ENCODE data around the gene PHC2.

The PHC2 gene

DNA sequence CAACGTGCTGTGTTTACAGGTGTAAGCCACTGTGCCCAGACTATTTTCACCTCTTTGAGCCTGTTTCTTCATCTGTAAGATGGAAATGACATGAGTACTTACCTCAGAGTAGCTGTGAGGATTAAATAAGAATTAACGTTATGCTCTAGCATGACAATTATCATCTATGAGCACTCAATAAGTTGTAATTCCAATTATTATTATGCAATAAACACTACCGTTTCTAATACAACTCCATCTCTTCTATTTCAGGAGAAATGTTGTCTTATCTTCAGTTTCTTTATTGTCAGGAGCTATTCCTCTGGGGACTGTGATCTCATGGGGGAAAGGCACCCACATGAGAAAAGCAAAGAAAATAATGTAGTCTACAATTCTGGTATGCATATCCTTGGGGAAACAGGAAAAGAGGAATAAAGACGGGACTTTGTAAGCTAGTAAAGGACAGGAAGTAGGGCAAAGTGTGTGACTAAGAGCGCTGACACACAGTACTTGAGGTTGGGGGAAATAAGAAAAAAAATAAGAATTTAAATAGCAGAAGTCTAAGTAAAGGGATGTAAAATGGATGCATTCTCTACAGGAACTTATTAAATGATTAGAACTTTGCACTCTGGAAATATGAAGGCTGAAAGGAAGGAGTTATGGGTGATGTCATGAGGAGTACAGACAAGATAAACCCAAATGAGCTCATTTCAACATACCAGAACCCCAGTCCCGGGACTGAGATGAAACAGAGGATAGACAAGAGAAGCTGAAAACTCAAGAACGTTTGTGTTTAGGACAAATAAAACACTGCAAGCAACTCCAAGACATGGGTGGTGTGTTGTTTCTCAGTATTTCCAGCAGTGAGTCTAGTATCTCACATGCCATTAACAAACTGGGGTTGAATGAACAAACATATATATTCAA is 9.8 kb downstream of the PHC2 start:
- DNase-seq: peak; percentile 84

DNA sequence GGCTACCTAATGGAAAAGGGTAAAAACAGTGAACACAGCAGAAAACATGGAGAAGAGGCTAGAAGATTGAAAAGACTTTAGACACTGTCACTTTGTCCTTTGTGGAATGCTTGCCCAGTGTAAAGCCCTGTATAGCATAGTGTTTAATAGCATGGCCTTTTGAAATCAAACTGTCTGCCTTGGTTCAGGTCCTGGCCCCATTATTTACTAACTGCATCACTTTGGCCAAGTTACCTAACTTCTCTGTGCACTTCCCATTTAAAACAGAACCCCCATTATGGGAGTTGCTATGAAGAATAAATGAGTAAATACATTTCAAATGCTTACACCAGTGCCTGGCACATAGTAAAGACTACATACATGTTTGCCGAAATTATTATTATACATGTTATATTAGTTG is 12.1 kb downstream of the PHC2 start:
- DNase-seq: no peak

DNA sequence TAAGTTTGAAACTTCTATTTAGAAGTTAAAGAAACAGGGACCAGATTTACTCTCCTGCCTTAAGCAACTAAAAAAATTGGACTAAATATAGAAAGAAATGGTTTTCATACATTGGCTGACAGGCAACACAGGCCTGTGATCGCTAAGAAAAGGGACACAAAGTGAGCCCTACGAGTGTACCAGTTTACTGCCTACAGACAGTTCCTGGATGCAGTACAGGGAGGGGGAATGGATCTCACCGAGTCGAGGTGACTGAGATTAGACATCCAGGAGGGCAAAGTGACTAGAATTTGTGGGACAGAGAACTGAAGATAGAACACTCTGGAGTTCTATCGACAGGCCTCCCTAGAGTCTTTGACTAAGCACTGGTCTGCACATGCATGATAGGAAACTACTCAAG is 16.0 kb downstream of the PHC2 start:
- DNase-seq: no peak

DNA sequence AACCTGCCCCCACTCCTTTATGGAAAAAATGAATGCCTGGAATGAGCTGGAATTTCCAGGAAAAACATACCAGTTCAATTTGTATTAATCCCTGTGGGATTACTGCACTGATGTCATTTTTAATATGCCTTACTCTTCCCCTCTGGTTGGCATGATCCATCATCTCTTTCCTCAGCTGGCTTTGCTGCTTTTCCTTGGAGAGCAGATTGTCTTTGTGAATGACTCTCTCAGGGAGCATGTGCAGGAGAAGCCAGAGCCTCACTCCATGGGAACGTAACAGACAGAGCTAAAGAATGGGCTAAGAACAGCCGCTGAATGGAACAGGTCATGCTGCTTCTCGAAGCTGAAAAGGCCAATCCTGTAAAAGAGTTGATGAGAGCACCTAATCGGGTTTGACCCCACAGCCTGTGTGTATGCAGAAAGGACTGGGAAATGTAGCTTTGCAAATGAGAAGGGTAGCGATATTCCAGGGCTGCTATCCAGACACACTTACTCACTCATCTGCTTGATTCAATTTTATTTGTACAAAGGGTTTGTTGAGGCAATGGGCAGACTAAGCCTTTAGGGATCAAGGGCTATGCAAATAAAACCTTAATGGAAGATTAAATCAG is 20.7 kb downstream of the PHC2 start:
- no peak for DNase-seq

DNA sequence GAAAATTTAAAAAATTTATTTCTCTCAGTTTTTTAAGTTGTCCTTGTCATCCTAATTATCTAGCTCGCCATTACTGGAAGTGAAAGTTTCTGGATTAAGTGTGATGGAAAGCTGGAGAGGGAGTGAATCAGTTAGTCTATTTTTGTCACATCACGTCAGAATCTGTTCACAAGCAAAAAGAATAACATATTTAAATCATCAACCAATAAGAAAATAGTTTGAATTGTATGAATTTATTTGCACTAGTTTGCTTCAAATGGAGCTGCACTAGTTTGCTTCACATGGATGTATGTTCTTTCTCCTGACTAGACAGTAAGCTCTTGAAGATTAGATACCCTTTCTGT is 22.8 kb downstream of the PHC2 start:
- DNase-seq: no peak

DNA sequence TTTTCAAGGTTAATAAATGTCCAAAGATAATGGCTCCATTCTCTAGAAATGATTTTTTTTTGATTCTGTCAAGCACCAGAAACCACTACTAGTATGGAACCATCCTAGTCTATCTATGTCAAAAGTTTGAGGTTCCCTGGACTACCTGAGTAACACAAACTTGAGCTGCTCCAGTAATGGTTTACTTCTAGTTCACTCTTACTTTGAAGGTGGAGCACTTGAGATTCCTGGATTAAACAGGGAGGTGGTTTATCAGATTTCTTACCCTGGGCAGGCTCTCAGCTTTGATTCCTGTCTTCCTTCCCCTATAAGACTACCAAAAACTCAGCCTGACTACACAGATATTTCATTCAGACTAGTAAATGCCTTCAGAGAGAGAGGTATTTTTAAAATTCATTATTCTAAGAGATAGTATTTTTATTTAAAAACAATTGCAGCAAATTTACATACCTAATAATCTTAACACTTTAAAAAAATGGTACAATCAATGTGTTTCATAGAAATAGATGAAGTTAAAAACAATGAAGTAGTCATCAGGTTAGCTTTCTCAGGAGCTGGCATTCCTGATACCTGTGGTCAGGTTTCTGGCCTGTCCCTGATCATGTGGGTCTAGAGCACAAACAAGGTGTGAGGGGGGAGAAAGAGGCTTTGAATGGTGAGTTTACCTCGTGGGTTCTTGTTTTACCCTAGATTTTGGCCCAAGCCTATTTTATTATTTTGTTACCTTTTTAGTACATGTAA is 23.4 kb downstream of the PHC2 start:
- no peak for DNase-seq

DNA sequence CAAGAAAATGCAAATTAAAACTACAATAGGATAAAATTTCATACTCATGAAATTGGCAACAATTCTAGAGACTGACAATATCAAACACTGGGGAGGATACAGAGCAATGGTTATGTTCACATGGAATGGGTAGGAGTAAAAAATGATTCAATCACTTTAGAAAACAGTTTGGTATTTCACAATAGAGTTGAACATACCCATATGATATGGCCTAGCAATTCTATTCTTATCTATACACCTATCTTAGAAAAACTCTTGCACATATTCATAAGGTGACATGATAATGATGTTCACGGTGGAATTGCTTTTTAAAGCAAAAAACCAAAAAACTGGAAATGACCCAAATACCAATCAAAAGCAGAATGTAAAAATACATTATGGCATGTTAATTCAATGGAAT is 28.7 kb downstream of the PHC2 start:
- DNase-seq: no peak

DNA sequence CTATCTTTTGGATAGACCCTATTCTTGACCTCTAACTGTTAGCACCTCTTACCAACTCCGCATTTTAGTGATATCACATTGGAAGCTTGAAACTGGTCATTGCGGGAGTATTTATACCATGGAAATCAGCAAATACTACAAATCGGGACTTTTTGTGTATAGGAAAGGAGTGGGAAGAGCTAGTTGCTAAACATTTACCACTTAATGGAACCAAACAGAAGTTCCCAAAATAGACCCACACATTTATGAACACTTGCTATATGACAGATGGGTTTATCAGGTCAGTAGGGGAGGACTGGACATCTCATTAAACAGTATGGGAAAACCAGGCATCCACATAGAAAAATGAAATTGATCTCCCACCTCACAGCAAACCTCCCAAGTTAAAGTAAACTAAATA is 29.4 kb downstream of the PHC2 start:
- no peak for DNase-seq

DNA sequence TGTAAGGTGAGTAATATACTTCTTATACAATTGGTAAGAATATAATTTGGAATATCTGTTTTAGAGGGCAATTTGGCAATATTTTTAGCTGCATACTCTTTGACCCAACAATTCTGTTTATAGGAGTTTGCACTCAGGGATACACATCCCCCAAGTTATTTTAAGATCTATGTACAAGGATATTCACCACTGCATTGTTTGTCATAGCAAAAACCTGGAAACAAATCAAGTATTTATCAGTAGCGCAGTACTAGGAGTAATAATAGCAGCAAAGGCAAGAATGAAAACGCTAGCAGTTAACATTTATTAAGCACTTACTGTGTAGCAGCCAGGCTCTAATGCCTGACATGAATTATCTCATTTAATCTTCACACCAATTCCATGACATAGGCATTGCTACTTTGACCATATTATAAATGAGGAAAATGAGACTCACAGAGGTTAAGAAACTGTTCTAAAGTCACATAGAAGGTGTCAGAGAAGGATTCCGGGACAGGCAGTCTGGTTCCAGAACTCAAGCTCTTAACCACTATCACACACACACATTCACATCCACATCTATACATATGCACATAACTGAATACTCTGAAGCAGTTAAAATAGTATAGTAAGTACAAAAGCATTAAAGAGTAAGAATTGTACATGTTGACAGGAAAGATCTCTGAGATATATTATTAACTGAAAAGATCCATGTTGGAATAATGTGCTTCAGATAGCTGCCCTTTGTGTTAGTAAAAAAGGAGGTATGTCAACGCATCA is 30.6 kb downstream of the PHC2 start:
- DNase-seq: no peak

DNA sequence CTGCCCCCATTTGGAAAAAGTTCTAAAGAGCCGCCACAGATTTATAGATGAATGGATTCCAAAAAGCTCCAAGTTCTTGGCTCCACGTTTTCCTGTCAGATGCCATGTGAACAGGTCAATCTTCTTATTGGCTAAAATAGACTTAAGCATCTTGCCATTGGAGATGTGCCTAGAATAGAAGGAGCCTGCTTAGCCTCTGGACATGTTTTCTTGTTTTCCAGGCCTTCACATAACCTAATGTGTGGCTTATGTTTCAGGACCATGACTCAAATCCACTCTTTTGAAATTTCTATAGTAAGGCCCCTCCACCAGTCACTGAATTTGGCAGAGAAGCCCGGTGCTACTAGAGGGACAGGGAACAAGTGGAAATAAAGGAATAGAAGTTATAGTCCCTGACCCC is 31.5 kb downstream of the PHC2 start:
- no peak for DNase-seq

DNA sequence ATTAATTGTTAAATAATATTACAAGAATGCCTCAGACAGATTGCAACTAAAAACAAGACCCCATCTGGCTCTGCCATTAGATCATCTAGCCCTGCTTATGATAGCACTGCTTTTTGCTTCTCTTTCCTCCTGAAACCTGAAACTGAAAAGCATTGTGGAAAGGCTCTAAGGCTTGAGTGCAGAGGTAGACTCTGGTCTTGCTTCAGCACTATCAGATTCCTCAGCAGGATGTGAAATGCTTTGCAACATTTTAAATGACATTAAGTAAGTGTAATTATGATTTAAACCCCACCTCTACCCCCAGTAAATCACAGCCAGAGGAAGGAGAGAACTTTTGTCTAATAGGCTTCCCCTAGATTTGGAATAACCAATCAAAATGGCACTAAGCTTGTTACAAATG is 32.9 kb downstream of the PHC2 start:
- no peak for DNase-seq

DNA sequence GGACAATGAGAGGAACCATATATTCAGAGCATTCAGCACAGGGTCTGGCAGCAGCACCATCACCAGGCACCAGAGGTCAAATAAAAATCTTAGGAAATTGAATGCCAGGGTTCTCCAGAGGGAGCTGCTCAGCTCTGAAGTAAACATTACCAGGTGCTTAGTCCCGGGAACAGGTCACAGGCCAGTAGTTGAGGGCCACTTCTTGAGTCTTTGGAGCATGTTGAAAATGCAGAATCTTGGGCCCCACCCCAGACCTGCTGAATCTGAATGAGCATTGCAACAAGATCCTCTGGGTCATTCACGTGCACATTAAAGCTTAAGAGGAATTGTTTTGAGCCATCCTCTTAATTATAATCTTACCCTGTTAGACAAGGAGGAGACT is 33.8 kb downstream of the PHC2 start:
- DNase-seq: no peak

DNA sequence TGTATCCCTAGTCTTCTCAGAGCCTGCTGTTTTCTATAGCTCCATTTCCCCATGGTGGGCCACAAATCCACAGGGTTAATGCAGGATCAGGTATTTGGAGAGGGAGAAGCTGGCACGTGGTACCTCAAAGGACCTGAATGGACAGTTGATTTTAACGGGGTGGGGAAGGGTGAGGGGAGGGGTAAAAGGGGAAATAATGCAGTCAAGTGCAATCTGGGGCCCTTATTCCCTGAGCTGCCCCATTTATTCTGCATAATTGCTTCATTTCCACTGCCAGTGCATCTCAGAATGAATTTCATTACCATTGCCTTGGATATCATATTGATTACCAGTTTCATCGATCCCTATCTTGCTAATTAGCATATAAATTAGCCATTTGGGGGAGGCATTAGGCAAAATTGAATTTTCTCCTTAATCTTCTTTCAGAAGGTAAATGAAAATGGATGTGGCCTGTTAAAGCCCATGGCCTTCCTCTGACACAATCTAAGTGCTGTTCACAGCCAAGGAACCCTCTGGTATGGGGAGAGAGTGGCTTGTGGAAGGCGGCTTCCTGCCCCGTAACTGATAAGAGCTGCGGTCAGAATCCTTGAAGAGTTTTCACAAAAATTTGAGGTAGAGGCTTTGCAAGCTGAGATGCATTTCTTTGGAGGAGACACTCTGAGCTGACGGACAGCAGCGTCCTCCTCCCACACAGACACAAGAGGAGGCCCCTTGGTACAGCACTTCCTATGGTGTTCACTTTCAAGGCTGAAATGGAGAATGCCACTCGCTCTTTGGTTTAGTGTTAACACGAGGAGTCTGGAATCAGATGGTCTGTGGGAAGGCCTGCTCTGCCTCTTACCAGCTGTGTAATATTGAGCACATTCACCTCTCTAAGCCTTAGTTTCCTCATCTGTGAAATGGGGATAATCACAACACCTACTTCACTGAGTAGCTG is 34.4 kb downstream of the PHC2 start:
- no peak for DNase-seq

DNA sequence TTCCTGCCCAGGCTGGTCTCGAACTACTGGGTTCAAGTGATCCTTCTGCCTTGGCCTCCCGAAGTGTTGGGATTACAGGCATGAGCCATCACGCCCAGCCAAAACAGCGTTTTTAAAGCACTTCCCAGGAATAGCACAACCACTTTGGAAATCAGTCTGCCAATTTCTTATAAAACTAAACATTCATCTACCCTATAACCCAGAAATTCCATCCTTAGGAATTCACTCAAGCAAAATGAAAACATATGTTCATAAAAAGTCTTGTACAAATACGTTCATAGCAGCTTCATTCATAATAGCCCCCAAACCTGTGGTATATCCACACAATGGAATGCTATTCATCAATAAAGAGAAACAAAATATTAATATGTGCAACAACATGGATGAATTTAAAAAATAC is 36.1 kb downstream of the PHC2 start:
- no peak for DNase-seq

DNA sequence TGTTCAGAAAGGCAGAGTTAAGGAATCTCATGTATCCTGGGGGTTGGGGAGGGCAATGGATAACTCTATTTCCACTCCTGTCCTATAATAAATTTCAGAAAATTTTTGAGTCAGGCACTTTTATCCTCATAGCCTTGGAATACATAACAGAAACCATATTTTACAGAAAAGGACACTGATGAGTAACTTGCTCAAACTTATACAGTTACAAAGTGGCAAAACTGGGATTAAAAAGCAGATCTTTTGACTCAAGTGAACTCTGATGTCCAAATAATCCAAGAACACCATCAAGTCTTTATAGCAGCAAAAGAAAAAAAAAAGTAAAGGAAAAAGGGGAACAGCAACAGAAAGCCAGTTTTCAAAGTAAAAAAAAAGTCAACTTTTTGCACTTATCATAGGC is 36.9 kb downstream of the PHC2 start:
- no peak for DNase-seq

DNA sequence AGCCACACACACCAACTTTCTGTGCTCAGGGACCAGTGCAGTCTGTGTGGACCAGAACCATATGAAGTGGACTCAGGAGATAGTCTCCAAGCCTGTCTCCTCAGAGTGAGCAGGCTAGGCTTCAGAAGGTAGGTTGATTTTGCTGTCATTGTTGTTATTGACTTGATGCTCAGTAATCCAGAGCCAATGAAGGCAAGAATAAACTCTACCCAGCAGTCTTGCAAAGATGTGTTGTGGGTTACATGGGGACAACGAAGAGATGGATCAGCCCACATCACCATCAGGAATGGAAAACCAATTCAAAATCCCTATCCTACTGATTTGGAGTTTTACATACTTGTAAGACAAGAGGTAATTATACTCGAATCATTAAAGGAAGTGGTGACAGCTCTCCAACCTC is 37.4 kb downstream of the PHC2 start:
- DNase-seq: no peak

DNA sequence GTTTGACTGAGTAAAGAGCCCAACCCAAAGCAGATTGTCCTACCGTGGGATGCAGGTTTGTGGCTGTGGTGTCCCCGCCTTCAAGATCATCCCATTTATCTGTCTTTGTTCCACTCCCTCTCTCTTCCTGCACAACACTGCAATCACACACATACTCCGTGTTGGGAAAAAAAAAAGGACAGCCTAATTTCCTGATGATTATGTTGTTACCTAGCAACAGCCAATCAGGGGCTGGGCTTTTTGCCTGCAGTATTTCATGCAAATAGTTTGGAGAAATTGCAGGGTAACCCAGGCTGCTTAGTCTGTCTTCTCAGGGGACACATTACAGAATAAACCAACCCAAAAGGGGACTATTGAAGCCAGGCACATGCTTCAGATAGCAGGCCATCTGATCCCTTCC is 38.3 kb downstream of the PHC2 start:
- no peak for DNase-seq

DNA sequence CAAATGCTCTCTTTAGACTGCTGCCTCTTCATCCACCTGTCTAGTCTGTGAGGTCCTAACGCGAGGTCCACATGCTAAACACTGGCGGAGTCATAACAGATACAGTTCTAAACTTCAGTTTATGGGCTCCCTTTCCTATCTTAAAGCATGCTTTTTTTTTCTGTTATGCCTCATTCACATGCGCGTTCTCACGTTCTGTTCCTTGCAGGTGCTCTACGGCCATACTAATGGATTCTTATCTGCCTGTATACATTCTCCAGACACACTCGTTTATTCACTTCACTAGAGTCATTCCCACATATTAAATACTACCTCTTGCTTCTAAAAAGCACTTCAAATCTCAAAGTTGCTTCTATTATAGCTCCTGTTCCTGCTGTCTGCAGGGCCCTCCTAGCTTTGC is 38.7 kb downstream of the PHC2 start:
- DNase-seq: no peak

DNA sequence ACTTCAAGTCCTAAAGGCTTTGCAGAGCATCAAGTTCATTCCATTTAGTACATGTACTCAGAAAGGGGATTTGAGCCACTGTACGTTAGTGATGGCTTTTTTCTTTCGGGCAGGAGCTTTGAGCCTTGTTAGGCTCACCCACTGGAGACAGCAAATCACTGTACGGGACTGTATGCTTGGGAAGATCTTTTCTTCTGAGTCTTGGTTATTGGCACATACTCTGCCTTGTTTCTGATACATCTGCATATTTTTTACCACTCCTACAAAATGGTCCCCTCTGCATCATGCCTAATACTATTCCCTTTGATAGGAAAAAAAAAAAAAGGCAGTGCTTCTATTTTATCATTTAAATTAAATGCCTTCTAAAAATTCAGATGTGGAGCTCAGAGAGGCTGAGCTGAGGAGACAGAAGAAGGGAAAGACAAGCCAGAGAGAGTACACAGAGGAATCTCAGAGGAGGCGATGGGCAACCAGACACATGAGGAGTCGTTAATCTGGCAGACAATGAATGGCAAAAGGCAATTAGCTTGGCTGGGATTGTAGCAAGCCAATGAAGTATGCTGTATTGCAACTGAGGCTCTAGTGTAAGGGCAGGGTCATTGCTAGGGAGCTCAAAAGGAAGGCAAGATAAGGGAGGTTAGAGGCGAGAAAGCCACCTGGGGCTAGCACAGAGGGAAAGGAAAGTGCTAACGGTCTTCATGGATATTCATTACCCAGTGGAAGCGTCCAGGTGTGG is 39.4 kb downstream of the PHC2 start:
- DNase-seq: no peak

DNA sequence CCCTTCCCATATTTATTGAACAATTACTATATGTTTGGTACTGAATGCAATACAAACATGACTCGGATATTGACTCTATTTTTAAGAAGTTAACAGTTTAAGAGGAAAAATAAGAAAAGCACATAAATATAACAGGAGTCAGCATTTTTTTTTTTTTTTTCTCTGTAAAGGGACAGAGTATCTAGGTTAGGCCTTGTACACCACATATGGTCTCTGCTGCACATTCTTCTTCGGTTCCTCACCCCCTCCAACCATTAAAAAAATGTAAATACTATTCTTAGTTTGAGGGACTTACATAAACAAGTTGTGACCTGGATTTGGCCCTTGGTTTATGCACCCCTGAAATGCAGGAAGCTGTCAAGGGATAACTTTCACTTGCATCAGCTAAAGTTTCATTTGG is 40.4 kb downstream of the PHC2 start:
- DNase-seq: no peak

Measured in suppressor macrophage treated with lipopolysaccharide for 4 hours (primary cell).